HG03066 (cell line): Measurements from ENCODE around the gene RPS16.
"Not testable (repeated sequence)": the region's sequence is repeated elsewhere in the genome, so short reads cannot be mapped to it uniquely, and the experiment has no call there.

Experiments used
- ATAC-seq: cut with Tn5 transposase; IDR thresholded peaks from one replicate; pipeline ENCODE4 v1.9.1; 2021; ENCODE audit warnings: low read depth; ENCODE audit not compliant: unreplicated experiment

The RPS16 gene

GRCh38 chr19:39435499-39436349 lies at the start of gene RPS16:
Gene RPS16 (minus strand): TSS chr19:39435949. CDS start chr19:39435895, 54 bp downstream.
- ATAC-seq, result peak; percentile 89

GRCh38 chr19:39483141-39483540 lies 47.4 kb upstream of the RPS16 start:
- ATAC-seq, result no peak

- ATAC-seq, result no peak
These were observed 45.9 kb upstream of the RPS16 start for GRCh38 chr19:39481676-39482075.

- no peak for ATAC-seq
These were observed 45.4 kb upstream of the RPS16 start for GRCh38 chr19:39481229-39481545.

- peak; percentile 81 for ATAC-seq
These were observed 44.8 kb upstream of the RPS16 start, which contains the start of gene TIMM50 for GRCh38 chr19:39480337-39481228. Gene TIMM50 (plus strand): TSS chr19:39480838. CDS start chr19:39480854, 16 bp downstream.

GRCh38 chr19:39479916-39480315 lies 44.2 kb upstream of the RPS16 start:
- no peak for ATAC-seq

- not testable (repeated sequence) for ATAC-seq
These were observed 43.6 kb upstream of the RPS16 start for GRCh38 chr19:39479319-39479801.

- ATAC-seq, result no peak
These were observed 40.0 kb upstream of the RPS16 start for GRCh38 chr19:39475748-39476147.

GRCh38 chr19:39474139-39474620 lies 38.4 kb upstream of the RPS16 start:
- ATAC-seq, result no peak

GRCh38 chr19:39473443-39473960 lies 37.8 kb upstream of the RPS16 start:
- no peak for ATAC-seq

GRCh38 chr19:39472746-39473442 lies 37.1 kb upstream of the RPS16 start:
- ATAC-seq, result no peak

- no peak for ATAC-seq
These were observed 36.2 kb upstream of the RPS16 start for GRCh38 chr19:39471756-39472536.

- ATAC-seq, result no peak
These were observed 35.1 kb upstream of the RPS16 start for GRCh38 chr19:39470724-39471339.

- ATAC-seq, result no peak
These were observed 33.8 kb upstream of the RPS16 start for GRCh38 chr19:39469567-39469966.

- no peak for ATAC-seq
These were observed 33.3 kb upstream of the RPS16 start for GRCh38 chr19:39469036-39469435.

- no peak for ATAC-seq
These were observed 32.2 kb upstream of the RPS16 start for GRCh38 chr19:39467941-39468340.

GRCh38 chr19:39465956-39466747 lies 30.4 kb upstream of the RPS16 start:
- ATAC-seq, result no peak

GRCh38 chr19:39463403-39463802 lies 27.7 kb upstream of the RPS16 start:
- ATAC-seq, result no peak
